Activated CD4-positive, alpha-beta memory T cell treated with anti-CD3 and anti-CD28 coated beads, Interleukin-2, amount 10 ng/mL, durations not matched to agents 7 days and 5 days (primary cell): ENCODE data around the gene HLA-F. TPM values are rescaled to one million over a fixed set of nuclear protein-coding genes. Genes with fewer than 3 reads are reported as not detected.

Source experiments
- CTCF ChIA-PET: fragments of 350-600 bp; sonication (Branson Sonifier 250); formaldehyde crosslinking; loops from one replicate; lab custom pipeline; 2021; ENCODE audit warnings: antibody characterized with exemption, inconsistent platforms; lab: Charles Lee
- POLR2A ChIA-PET: fragments of 350-600 bp; sonication (Branson Sonifier 250); formaldehyde crosslinking; loops from one replicate; lab custom pipeline; 2021; ENCODE audit warnings: antibody characterized with exemption; lab: Charles Lee
- DNase-seq: peaks from one replicate; pipeline ENCODE4 v3.0.0-alpha.2; 2020
- H3K27ac Mint-ChIP-seq: one replicate; pipeline ENCODE4 v1.8.0; 2021; ENCODE audit warnings: mild to moderate bottlenecking, mixed read lengths
- H3K27me3 Mint-ChIP-seq: one replicate; pipeline ENCODE4 v1.8.0; 2021; ENCODE audit warnings: mixed read lengths
- H3K36me3 Mint-ChIP-seq: one replicate; pipeline ENCODE4 v1.8.0; 2021; ENCODE audit warnings: low read depth, mixed read lengths
- H3K4me1 Mint-ChIP-seq: one replicate; pipeline ENCODE4 v1.8.0; 2021; ENCODE audit warnings: mixed read lengths
- H3K4me3 Mint-ChIP-seq: one replicate; pipeline ENCODE4 v1.8.0; 2021; ENCODE audit warnings: mild to moderate bottlenecking, mixed read lengths
- H3K9me3 Mint-ChIP-seq: one replicate; pipeline ENCODE4 v1.8.0; 2021; ENCODE audit warnings: mixed read lengths
- total RNA-seq, 2 experiments: library from RNA; stranded (reverse); gene quantifications; one replicate each; pipeline ENCODE4 v1.2.3, GENCODE V29; 2021

HLA-F gene
- total RNA-seq, 2 experiments from 2014 or later: 318 to 346 TPM

DNA sequence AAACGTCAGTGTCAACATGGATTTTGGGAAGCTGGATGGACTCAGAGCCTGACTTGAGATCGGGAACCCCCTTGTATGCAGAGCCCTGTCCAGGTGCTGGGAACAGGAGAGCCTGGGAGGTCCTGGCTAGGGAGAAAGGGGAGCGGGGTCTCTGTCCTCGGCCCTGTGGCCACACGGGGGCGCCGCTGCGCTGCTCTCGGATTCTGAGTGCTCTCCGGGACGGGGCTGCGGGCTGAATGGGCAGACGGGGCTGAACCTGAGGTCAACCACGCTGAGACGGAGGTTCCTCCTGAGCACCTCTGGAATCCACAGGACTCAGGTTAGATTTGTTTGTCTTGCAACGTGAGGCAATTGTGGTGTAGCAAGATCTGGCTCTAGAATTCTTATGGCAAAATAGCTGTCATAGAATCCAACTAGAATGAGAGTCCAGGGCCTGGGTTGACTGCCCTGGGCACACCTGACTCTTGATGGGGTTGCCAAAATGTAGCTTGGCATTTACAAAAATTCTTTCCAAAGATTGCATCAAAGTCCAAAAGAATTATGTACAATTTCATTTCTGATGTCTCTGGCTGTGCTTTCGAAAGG is 20.6 kb upstream of the HLA-F start:
- no peaks in the 10 kb centered on the region for H3K36me3 Mint-ChIP-seq
- peaks cover 12% of the 10 kb centered on the region for H3K4me1 Mint-ChIP-seq
- H3K4me3 Mint-ChIP-seq: no peak overlapping the region
- H3K27me3 Mint-ChIP-seq: peaks cover 33% of the 10 kb centered on the region
- no peaks in the 10 kb centered on the region for H3K9me3 Mint-ChIP-seq
- DNase-seq: peak; percentile 71
- ChIA-PET POLR2A (interaction anchor here (0.9 kb wide), 1 partner anchor 20 kb away, joined by 3 read pairs; no protein-coding TSS in a partner anchor), CTCF (interaction anchor here (0.6 to 2.0 kb wide), 9 partner anchors 9 to 1110 kb away, joined by 3 to 9 read pairs (median 4); no protein-coding TSS in a partner anchor)
- H3K27ac Mint-ChIP-seq: no peak overlapping the region

DNA sequence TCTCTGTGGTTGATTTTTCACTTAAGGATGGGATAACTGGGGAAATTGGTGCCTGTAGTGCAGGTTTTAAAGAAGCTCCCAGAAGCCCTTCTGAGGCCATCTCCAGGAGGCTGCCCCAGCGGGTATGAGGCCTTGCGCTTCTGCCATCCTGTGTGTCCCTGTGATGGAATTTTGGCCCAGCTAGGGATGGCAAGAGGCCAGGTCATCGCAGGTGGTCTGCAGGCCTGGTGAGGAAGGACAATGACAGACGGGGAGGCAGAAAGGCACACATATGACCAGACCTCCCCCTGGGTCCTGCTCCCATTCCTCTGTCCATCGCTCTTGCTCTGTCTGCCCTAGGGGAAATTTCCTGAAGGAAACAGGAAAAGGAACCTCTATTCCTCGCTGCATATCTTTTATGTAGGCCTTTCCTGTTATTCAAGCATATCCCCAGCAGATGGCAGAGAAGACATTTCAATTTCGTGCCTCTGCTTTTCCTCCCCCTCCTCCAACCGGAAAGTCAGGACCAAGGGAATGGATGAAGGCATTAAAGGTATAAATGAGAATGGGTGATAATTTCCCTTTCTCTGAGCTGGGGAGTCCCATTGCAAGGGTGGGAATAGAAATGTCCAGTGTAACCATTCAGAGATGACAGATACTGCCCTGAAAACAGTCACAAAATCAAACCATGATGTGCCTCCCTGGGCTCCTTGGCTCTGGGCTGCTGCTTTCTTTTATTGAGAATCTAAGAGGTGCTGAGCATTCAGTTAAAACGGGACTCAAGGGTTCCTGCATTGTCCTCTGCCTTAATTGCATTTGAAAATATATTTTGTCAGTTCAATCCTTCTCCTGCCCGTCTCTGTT is 17.6 kb upstream of the HLA-F start:
- ChIA-PET CTCF (interaction anchor here (0.8 to 2.6 kb wide), 10 partner anchors 9 to 129 kb away, joined by 3 to 11 read pairs (median 5); partner anchors contain the start of gene HLA-G), POLR2A (no interaction called here)
- no peak for DNase-seq
- peaks cover 41% of the 10 kb centered on the region for H3K4me1 Mint-ChIP-seq
- H3K27ac Mint-ChIP-seq: no peak overlapping the region
- no peaks in the 10 kb centered on the region for H3K36me3 Mint-ChIP-seq
- no peak overlapping the region for H3K4me3 Mint-ChIP-seq
- H3K27me3 Mint-ChIP-seq: peaks cover 33% of the 10 kb centered on the region
- H3K9me3 Mint-ChIP-seq: no peaks in the 10 kb centered on the region

DNA sequence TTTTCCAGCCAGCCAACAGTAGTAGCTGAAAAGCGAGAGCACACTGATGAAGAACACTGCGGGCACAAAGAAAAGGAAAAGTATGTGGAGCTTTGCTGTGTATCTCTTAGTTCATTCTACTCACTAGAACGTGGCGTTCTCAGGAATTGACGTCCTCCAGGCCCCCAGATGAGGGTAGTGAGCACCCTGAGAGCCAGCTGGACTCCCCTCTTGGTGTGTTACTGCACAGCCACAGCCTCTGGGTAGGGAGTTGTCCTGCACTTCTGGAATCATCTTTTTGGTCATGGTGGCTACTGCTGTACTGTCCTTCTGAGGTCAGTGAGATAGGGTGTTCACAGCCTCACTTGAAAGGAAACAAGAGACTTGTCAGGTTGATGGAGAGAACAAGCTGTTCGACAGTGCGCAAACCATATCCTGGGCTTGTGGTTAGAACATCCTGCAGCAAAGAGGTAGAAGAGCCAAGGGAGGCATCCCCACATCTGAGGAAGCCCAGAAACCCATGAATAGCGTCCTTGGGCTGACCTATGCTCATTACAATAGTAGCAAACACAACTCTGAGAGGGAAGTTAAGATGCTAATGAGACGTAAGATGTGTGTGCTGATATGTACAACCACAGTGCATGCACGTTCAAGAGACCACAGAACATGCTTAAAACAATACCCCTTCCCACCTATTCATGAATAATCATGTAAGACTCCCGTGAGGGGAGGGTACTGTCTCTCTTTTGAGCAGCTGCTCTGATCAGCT is 14.6 kb upstream of the HLA-F start:
- Mint-ChIP-seq H3K4me3 (peak overlapping the region; percentile 65), H3K4me1 (peaks cover 47% of the 10 kb centered on the region), H3K9me3 (no peaks in the 10 kb centered on the region), H3K36me3 (no peaks in the 10 kb centered on the region), H3K27ac (peak overlapping the region; percentile 80), H3K27me3 (peaks cover 9% of the 10 kb centered on the region)
- ChIA-PET POLR2A (interaction anchor here (0.6 to 3.0 kb wide), 10 partner anchors 14 to 122 kb away, joined by 3 to 22 read pairs (median 4); partner anchors contain the start of gene GABBR1), CTCF (interaction anchor here (0.6 to 2.5 kb wide), 13 partner anchors 10 to 422 kb away, joined by 3 to 13 read pairs (median 6); no protein-coding TSS in a partner anchor)
- peak; percentile 87 for DNase-seq

DNA sequence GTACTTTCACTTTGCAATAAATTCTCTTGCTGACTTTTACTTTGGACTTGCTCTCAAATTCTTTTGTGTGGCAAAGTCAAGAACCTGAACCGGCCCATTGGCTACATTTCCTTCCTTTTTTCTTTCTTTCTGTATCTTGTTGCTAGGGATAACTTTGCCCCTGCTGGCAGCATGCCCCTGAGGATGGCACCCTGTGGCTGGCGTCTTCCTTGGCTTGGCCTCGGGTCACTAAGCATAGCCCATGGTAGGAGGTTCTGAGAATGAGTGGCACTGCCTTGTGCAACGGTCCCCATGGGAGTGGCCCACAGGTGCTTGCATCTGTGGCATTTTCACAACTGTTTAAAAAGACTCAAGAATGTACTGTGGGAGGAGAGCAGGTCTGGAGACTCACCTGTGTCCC is 14.0 kb upstream of the HLA-F start:
- Mint-ChIP-seq H3K36me3 (no peaks in the 10 kb centered on the region), H3K27me3 (peaks cover 4% of the 10 kb centered on the region), H3K4me3 (peak overlapping the region; percentile 65), H3K9me3 (no peaks in the 10 kb centered on the region), H3K27ac (peak overlapping the region; percentile 80), H3K4me1 (peaks cover 47% of the 10 kb centered on the region)
- ChIA-PET POLR2A (interaction anchor here (0.9 to 3.0 kb wide), 7 partner anchors 13 to 49 kb away, joined by 3 to 22 read pairs (median 8); no protein-coding TSS in a partner anchor), CTCF (interaction anchor here (0.6 to 2.5 kb wide), 11 partner anchors 10 to 422 kb away, joined by 3 to 13 read pairs (median 7); no protein-coding TSS in a partner anchor)
- no peak for DNase-seq

DNA sequence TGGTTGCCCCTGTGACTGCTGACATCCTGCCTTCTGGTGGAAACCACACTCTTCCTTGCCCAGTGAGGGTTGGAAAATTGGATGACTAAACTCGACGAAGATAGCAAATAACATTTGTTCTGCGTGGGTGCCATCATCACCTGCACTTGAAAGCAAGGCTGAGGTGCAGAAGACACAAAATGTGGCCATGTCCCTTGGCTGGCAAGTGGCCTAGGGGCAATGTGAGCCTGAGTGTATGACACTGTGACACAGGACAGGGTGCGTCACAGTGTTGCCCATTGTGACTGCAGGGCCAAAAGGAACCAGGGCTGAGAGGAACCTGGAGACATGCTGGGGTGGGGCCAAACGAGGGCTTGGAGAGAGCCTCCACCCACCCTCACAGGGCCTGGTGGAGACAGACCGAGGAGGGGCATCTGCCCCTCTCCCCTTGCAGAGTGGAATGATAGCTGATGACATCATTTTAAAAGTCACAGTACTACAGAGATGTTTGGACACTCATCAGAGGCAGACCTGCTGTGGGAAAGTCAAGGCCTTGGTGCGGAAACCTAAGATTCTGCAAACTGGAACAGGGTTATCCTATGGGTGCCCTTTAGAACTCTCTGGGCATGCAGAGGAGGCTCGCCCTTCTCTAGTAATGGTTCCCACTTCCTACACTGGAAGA is 12.8 kb upstream of the HLA-F start:
- peaks cover 47% of the 10 kb centered on the region for H3K4me1 Mint-ChIP-seq
- H3K27me3 Mint-ChIP-seq: peaks cover 6% of the 10 kb centered on the region
- H3K9me3 Mint-ChIP-seq: no peaks in the 10 kb centered on the region
- DNase-seq: no peak
- peak overlapping the region; percentile 16 for H3K27ac Mint-ChIP-seq
- POLR2A ChIA-PET: interaction anchor here (1.6 to 3.0 kb wide), 2 partner anchors 16 to 17 kb away, joined by 4 to 22 read pairs; no protein-coding TSS in a partner anchor
- H3K36me3 Mint-ChIP-seq: no peaks in the 10 kb centered on the region
- CTCF ChIA-PET: interaction anchor here (0.9 to 2.5 kb wide), 2 partner anchors 39 to 61 kb away, joined by 3 to 8 read pairs; no protein-coding TSS in a partner anchor
- no peak overlapping the region for H3K4me3 Mint-ChIP-seq

GRCh38 chr6:29720863-29721262 is 2.4 kb upstream of the HLA-F start:
- Mint-ChIP-seq H3K4me1 (peaks cover 31% of the 10 kb centered on the region), H3K27ac (no peak overlapping the region), H3K4me3 (no peak overlapping the region), H3K27me3 (peaks cover 5% of the 10 kb centered on the region), H3K36me3 (peaks cover 23% of the 10 kb centered on the region), H3K9me3 (no peaks in the 10 kb centered on the region)
- ChIA-PET POLR2A (no interaction called here), CTCF (interaction anchor here (1.3 kb wide), 1 partner anchor 66 kb away, joined by 3 read pairs; no protein-coding TSS in a partner anchor)
- DNase-seq: no peak

DNA sequence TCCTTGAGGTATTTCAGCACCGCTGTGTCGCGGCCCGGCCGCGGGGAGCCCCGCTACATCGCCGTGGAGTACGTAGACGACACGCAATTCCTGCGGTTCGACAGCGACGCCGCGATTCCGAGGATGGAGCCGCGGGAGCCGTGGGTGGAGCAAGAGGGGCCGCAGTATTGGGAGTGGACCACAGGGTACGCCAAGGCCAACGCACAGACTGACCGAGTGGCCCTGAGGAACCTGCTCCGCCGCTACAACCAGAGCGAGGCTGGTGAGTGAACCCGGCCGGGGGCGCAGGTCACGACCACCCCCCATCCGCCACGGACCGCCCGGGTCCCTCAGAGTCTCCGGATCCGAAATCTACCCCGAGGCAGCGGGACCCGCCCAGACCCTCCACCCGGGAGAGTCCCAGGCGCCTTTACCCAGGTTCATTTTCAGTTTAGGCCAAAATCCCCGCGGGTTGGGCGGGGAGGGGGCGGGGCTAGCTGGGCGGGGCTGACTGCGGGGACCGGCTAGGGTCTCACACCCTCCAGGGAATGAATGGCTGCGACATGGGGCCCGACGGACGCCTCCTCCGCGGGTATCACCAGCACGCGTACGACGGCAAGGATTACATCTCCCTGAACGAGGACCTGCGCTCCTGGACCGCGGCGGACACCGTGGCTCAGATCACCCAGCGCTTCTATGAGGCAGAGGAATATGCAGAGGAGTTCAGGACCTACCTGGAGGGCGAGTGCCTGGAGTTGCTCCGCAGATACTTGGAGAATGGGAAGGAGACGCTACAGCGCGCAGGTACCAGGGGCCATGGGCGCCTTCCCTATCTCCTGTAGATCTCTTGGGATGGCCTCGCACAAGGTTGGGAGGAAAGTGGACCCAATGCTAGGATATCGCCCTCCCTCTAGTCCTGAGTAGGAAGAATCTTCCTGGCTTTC is 693 bp downstream of the HLA-F start:
- DNase-seq: peak; percentile 76
- CTCF ChIA-PET: no interaction called here

DNA sequence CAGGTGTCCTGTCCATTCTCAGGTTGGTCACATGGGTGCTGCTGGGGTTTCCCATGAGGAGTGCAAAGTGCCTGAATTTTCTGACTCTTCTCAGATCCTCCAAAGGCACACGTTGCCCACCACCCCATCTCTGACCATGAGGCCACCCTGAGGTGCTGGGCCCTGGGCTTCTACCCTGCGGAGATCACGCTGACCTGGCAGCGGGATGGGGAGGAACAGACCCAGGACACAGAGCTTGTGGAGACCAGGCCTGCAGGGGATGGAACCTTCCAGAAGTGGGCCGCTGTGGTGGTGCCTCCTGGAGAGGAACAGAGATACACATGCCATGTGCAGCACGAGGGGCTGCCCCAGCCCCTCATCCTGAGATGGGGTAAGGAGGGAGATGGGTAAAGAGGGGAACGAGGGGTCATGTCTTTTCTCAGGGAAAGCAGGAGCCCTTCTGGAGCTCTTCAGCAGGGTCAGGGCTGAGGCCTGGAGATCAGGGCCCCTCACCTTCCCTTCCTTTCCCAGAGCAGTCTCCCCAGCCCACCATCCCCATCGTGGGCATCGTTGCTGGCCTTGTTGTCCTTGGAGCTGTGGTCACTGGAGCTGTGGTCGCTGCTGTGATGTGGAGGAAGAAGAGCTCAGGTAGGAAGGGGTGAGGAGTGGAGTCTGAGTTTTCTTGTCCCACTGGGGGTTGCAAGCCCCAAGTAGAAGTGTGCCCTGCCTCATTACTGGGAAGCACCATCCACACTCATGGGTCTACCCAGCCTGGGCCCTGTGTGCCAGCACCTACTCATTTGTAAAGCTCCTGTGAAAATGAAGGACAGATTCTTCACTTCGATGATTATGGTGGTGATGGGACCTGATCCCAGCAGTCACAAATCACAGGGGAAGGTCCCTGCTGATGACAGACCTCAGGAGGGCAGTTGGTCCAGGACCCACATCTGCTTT is 2.0 kb downstream of the HLA-F start:
- Mint-ChIP-seq H3K27me3 (no peaks in the 10 kb centered on the region), H3K36me3 (peaks cover 53% of the 10 kb centered on the region), H3K4me1 (peaks cover 53% of the 10 kb centered on the region), H3K4me3 (peak overlapping the region; percentile 89), H3K27ac (peak overlapping the region; percentile 54), H3K9me3 (no peaks in the 10 kb centered on the region)
- CTCF ChIA-PET: interaction anchor here (1.0 to 3.1 kb wide), 2 partner anchors 11 to 13 kb away, joined by 3 to 20 read pairs; no protein-coding TSS in a partner anchor
- no peak for DNase-seq
- POLR2A ChIA-PET: interaction anchor here (1.5 to 4.4 kb wide), 3 partner anchors 12 to 220 kb away, joined by 4 to 22 read pairs (median 18); no protein-coding TSS in a partner anchor

More for the DNA sequence above, 693 bp downstream of the HLA-F start:
- Mint-ChIP-seq H3K4me1 (peaks cover 53% of the 10 kb centered on the region), H3K27me3 (no peaks in the 10 kb centered on the region), H3K9me3 (no peaks in the 10 kb centered on the region), H3K27ac (peak overlapping the region; percentile 76), H3K36me3 (peaks cover 53% of the 10 kb centered on the region), H3K4me3 (peak overlapping the region; percentile 89)
- POLR2A ChIA-PET: interaction anchor here (1.0 kb wide), 1 partner anchor 15 kb away, joined by 3 read pairs; no protein-coding TSS in a partner anchor

- Mint-ChIP-seq H3K9me3 (no peaks in the 10 kb centered on the region), H3K36me3 (peaks cover 53% of the 10 kb centered on the region), H3K27me3 (no peaks in the 10 kb centered on the region), H3K27ac (peak overlapping the region; percentile 23), H3K4me1 (peaks cover 53% of the 10 kb centered on the region), H3K4me3 (peak overlapping the region; percentile 89)
- ChIA-PET CTCF (interaction anchor here (0.7 to 3.1 kb wide), 5 partner anchors 10 to 109 kb away, joined by 3 to 20 read pairs (median 3); no protein-coding TSS in a partner anchor), POLR2A (interaction anchor here (1.3 to 4.4 kb wide), 4 partner anchors 11 to 335 kb away, joined by 3 to 22 read pairs (median 11); partner anchors contain the start of gene POLR1H)
- DNase-seq: no peak
Measured at GRCh38 chr6:29726001-29726400, 2.8 kb downstream of the HLA-F start.
